Stimulated activated CD8-positive, alpha-beta memory T cell treated with anti-CD3 and anti-CD28 coated beads, Interleukin-4, amount 100 ng/mL, for 24 hours (primary cell): Measurements from ENCODE around the gene AGBL5.
"Not testable (repeated sequence)": the region's sequence is repeated elsewhere in the genome, so short reads cannot be mapped to it uniquely, and the experiment has no call there.

Source experiments
- DNase-seq: peaks from one replicate; pipeline ENCODE4 v3.0.0-alpha.2; 2020; ENCODE audit warnings: low read depth

AGBL5 gene

GRCh38 chr2:27118525-27119329 is 67.3 kb downstream of the AGBL5 start, which contains the start of gene CGREF1:
Gene CGREF1 (minus strand): TSS chr2:27119128. CDS start chr2:27104366, 14,762 bp downstream.
- no peak for DNase-seq

DNA sequence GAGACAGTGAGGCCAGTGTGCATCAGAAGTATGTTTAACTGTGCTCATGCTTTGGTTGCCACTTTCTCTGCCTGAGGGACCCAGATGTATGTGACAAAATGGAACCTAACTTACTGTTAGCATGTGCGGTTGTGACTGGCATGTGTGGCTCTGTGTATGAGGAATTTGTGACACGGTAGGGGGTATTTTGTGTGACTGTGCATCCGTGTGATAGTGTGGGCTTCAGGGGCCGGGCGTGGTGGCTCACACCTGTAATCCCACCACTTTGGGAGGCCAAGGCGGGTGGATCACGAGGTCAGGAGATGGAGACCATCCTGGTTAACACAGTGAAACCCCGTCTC is 67.8 kb downstream of the AGBL5 start:
- DNase-seq: not testable (repeated sequence)
